ENCODE data around the gene PAX5. TPM values are rescaled to one million over a fixed set of nuclear protein-coding genes. Genes with fewer than 3 reads are reported as not detected.

PAX5 gene
- total RNA-seq, 6 experiments from 2014 or later: not detected

GRCh38 chr9:36826581-36826980 lies 207.5 kb downstream of the PAX5 start:
- H3K27ac Mint-ChIP-seq: no peak overlapping the region
- H3K4me1 Mint-ChIP-seq (ENCODE audit: low read depth): no peaks in the 10 kb centered on the region
- TF ChIP-seq CTCF (IDR thresholded peaks at IDR 0.05): no peak
- no peak for DNase-seq
- H3K27me3 Mint-ChIP-seq (ENCODE audit: insufficient read depth): peaks cover 49% of the 10 kb centered on the region
- H3K36me3 Mint-ChIP-seq (ENCODE audit: low read depth): no peaks in the 10 kb centered on the region
- H3K4me3 Mint-ChIP-seq: no peak overlapping the region
- H3K9me3 Mint-ChIP-seq: no peaks in the 10 kb centered on the region

GRCh38 chr9:36825179-36825578 lies 208.9 kb downstream of the PAX5 start:
- no peaks in the 10 kb centered on the region for H3K9me3 Mint-ChIP-seq
- H3K27me3 Mint-ChIP-seq (ENCODE audit: insufficient read depth): peaks cover 55% of the 10 kb centered on the region
- no peaks in the 10 kb centered on the region for H3K4me1 Mint-ChIP-seq (ENCODE audit: low read depth)

GRCh38 chr9:36823934-36824333 lies 210.1 kb downstream of the PAX5 start:
- H3K27ac Mint-ChIP-seq: no peak overlapping the region
- no peaks in the 10 kb centered on the region for H3K9me3 Mint-ChIP-seq
- peaks cover under 1% of the 10 kb centered on the region for H3K4me1 Mint-ChIP-seq (ENCODE audit: low read depth)
- DNase-seq: no peak
- no peak overlapping the region for H3K4me3 Mint-ChIP-seq
- H3K36me3 Mint-ChIP-seq (ENCODE audit: low read depth): no peaks in the 10 kb centered on the region
- peaks cover 56% of the 10 kb centered on the region for H3K27me3 Mint-ChIP-seq (ENCODE audit: insufficient read depth)
- TF ChIP-seq CTCF (IDR thresholded peaks at IDR 0.05): no peak

More at GRCh38 chr9:36825179-36825578, 208.9 kb downstream of the PAX5 start:
- no peak for TF ChIP-seq CTCF (IDR thresholded peaks at IDR 0.05)
- DNase-seq: no peak
- Mint-ChIP-seq H3K36me3 (ENCODE audit: low read depth) (no peaks in the 10 kb centered on the region), H3K4me3 (no peak overlapping the region), H3K27ac (no peak overlapping the region)

- no peak for DNase-seq
- no peaks in the 10 kb centered on the region for H3K36me3 Mint-ChIP-seq (ENCODE audit: low read depth)
- no peak overlapping the region for H3K27ac Mint-ChIP-seq
- H3K9me3 Mint-ChIP-seq: no peaks in the 10 kb centered on the region
- TF ChIP-seq CTCF (IDR thresholded peaks at IDR 0.05): no peak
- peaks cover 5% of the 10 kb centered on the region for H3K4me1 Mint-ChIP-seq (ENCODE audit: low read depth)
- H3K27me3 Mint-ChIP-seq (ENCODE audit: insufficient read depth): peaks cover 60% of the 10 kb centered on the region
- no peak overlapping the region for H3K4me3 Mint-ChIP-seq
Measured at GRCh38 chr9:36823466-36823865, 210.6 kb downstream of the PAX5 start.

GRCh38 chr9:36822201-36822600 lies 211.9 kb downstream of the PAX5 start:
- TF ChIP-seq CTCF (IDR thresholded peaks at IDR 0.05): no peak
- DNase-seq: no peak
- H3K27me3 Mint-ChIP-seq (ENCODE audit: insufficient read depth): peaks cover 58% of the 10 kb centered on the region
- H3K36me3 Mint-ChIP-seq (ENCODE audit: low read depth): no peaks in the 10 kb centered on the region
- H3K9me3 Mint-ChIP-seq: no peaks in the 10 kb centered on the region
- no peak overlapping the region for H3K4me3 Mint-ChIP-seq
- no peak overlapping the region for H3K27ac Mint-ChIP-seq
- peaks cover 7% of the 10 kb centered on the region for H3K4me1 Mint-ChIP-seq (ENCODE audit: low read depth)

- Mint-ChIP-seq H3K27me3 (ENCODE audit: insufficient read depth) (peaks cover 57% of the 10 kb centered on the region), H3K36me3 (ENCODE audit: low read depth) (no peaks in the 10 kb centered on the region), H3K4me1 (ENCODE audit: low read depth) (peaks cover 7% of the 10 kb centered on the region), H3K4me3 (no peak overlapping the region), H3K9me3 (no peaks in the 10 kb centered on the region), H3K27ac (no peak overlapping the region)
- no peak for DNase-seq
- TF ChIP-seq CTCF (IDR thresholded peaks at IDR 0.05): no peak
Measured at GRCh38 chr9:36820392-36820861, 213.6 kb downstream of the PAX5 start.

All from HFFc6 (cell line).